Measurements from ENCODE around the gene MYOM3.

GRCh38 chr1:24103408-24103807 lies 8.5 kb downstream of the MYOM3 start:
- TF ChIP-seq CTCF (IDR thresholded peaks at IDR 0.05), result no peak
- no peak for TF ChIP-seq POLR2A (IDR thresholded peaks at IDR 0.05)

Measured in body of pancreas (tissue), 4 donors.